ENCODE data around the gene REEP1.

- TF ChIP-seq RFX5 (IDR thresholded peaks at IDR 0.05; ENCODE audit: low read depth, low read length), result no peak
- TF ChIP-seq, protein P1, sequence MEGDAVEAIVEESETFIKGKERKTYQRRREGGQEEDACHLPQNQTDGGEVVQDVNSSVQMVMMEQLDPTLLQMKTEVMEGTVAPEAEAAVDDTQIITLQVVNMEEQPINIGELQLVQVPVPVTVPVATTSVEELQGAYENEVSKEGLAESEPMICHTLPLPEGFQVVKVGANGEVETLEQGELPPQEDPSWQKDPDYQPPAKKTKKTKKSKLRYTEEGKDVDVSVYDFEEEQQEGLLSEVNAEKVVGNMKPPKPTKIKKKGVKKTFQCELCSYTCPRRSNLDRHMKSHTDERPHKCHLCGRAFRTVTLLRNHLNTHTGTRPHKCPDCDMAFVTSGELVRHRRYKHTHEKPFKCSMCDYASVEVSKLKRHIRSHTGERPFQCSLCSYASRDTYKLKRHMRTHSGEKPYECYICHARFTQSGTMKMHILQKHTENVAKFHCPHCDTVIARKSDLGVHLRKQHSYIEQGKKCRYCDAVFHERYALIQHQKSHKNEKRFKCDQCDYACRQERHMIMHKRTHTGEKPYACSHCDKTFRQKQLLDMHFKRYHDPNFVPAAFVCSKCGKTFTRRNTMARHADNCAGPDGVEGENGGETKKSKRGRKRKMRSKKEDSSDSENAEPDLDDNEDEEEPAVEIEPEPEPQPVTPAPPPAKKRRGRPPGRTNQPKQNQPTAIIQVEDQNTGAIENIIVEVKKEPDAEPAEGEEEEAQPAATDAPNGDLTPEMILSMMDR (conservative IDR thresholded peaks at IDR 0.05; ENCODE audit: low read depth, low read length), result no peak
- TF ChIP-seq BHLHE40 (IDR thresholded peaks at IDR 0.05; ENCODE audit: low read depth, low read length), result no peak
- TF ChIP-seq SMC3 (IDR thresholded peaks at IDR 0.05; ENCODE audit: low read depth, low read length), result no peak
- no peak for TF ChIP-seq CHD1 (IDR thresholded peaks at IDR 0.05; ENCODE audit: low read depth, low read length)
- no peak for TF ChIP-seq NFE2L2 (IDR thresholded peaks at IDR 0.05; ENCODE audit: low read depth, low read length)
- no peak for TF ChIP-seq CEBPB (IDR thresholded peaks at IDR 0.05; ENCODE audit: low read depth, low read length)
- no peak for TF ChIP-seq POLR2A (IDR thresholded peaks at IDR 0.05; ENCODE audit: low read depth, low read length)
- TF ChIP-seq MAFK (IDR thresholded peaks at IDR 0.05; ENCODE audit: low read depth, low read length), result no peak
- TF ChIP-seq FOS (IDR thresholded peaks at IDR 0.05; ENCODE audit: low read depth, low read length), result no peak
- no peak for TF ChIP-seq USF2 (IDR thresholded peaks at IDR 0.05; ENCODE audit: low read depth, low read length)
- TF ChIP-seq MXI1 (IDR thresholded peaks at IDR 0.05; ENCODE audit: borderline replicate concordance, low read depth, low read length), result no peak
Measured at GRCh38 chr2:86315084-86315483, 22.3 kb downstream of the REEP1 start.

Data from IMR-90 (cell line).